SK-MEL-5 (cell line): ENCODE results near the gene HIKESHI. TPM values are rescaled to one million over a fixed set of nuclear protein-coding genes. Genes with fewer than 3 reads are reported as not detected.
"Not testable (repeated sequence)": the region's sequence is repeated elsewhere in the genome, so short reads cannot be mapped to it uniquely, and the experiment has no call there.

ENCODE experiments used
- DNase-seq: peaks from one replicate; pipeline ENCODE4 v3.0.0-alpha.2; 2016; ENCODE audit warnings: low read depth, low spot score
- in situ Hi-C: cut with HindIII; loops from 2 replicates; pipeline ENCODE4 v1.10.0; 2016; ENCODE audit warnings: low sequenced_read_pairs, high pct_unique_total_duplicates, low pct_unique_long_range_greater_than_20kb
- total RNA-seq: library from RNA; depleted of rRNA; stranded (reverse); fragments of >200 nt; shearing (Covaris generic); gene quantifications from 2 replicates; pipeline ENCODE4 v1.2.3, GENCODE V29; 2014

The HIKESHI gene
- total RNA-seq, 1 experiment from 2014 or later, result 36.6 TPM

DNA sequence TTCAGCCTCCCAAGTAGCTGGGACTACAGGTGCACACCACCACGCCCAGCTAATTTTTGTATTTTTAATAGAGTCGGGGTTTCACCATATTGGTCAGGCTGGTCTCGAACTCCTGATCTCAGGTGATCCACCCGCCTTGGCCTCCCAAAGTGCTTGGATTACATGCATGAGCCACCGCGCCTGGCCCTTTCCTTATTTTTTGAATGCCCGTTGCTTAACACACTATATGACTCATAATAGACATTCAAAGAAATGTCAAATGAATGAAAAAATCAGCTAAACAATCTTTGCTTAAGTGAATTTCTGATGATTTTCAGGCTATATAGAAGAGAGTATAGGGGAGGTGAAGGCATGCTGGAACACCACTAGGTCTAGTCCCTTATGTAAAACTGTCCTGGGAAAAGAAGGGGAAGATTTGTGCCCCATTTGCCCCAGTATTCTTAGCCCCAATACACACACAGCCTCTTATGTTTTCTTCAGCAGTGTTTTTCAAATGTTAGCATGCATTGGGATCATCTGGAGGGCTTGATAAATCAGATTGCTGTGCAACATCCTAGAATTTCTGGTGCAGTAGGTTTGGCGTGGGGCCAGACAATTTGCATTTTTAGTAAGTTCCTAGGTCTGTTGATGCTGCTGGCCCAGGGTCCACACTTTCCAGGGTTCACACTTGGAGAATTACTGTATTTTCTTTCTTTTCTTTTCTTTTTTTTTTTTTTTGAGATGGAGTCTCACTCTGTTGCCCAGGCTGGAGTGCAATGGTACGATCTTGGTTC is 12.3 kb upstream of the HIKESHI start:
- DNase-seq, in situ Hi-C loops: not testable (repeated sequence)

DNA sequence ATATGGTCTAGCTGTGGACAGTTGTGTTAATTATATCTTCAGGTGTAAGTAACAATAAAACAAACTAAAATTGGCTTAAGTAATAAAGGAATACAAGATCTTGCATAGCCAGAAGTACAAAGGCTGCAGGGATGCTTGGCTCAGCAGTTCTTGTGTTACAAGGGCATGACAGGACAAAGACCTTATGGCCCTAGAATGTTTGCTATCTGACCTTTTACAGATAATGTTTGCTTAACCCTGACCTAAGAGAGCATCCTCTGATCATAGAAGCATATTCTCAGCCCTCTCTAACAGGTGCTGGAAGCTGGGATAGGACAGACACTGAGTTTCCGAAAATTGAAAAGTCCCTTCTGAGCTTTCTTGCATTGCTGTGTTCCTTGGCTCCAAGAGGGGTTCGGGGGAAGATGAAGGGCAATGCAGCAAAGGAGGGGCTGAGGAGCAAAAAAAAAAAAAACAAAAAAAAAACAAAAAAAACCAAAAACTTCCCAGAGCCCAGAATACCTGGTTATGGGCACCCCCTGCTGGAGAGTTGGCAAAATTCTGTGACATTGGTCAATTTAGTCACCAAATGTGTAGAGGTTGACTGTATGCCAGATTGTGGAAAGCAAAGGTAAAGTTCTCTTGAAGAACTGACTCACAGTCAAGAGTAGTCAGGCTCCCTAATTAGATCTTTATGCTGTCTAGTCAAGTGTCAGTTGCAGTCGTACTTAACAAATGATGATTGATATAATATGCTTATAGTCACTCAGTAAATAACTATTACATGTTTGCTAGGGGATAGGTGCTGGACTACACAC is 10.4 kb upstream of the HIKESHI start:
- in situ Hi-C loops, result no loop called here
- peak; percentile 63 for DNase-seq

DNA sequence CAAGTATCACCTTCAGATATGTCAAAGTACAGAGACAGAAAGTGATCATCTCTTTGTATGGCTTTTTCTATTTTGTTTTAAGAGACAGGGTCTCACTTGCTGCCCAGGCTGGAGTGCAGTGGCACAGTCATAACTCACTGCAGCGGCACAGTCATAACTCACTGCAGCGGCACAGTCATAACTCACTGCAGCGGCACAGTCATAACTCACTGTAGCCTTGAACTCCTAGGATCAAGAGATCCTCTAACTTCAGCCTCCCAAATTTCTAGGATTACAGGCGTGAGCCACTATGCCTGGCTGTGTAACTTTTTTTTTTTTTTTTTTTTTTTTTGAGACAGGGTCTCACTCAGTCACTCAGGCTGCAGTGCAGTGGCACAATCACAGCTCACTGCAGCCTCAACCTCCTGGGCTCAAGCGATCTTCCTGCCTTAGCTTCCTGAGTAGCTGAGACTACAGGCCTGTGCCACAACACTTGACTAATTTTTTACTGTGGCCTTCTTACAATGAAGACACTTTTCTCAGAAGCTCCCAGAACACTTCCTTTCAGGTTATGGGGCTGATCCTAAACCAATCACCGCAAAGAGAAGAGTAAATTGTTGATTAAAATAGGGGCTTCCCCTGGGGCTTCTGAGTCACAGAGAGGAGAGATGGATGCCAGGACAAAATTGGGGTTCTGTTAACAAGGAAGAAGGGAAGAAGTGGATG is 9.0 kb upstream of the HIKESHI start:
- no peak for DNase-seq
- in situ Hi-C loops, result no loop called here

- in situ Hi-C loops, result no loop called here
- no peak for DNase-seq
Measured at GRCh38 chr11:86294026-86294425, 8.0 kb upstream of the HIKESHI start.

- in situ Hi-C loops, result no loop called here
- no peak for DNase-seq
Measured at GRCh38 chr11:86301742-86302091, 323 bp upstream of the HIKESHI start.

DNA sequence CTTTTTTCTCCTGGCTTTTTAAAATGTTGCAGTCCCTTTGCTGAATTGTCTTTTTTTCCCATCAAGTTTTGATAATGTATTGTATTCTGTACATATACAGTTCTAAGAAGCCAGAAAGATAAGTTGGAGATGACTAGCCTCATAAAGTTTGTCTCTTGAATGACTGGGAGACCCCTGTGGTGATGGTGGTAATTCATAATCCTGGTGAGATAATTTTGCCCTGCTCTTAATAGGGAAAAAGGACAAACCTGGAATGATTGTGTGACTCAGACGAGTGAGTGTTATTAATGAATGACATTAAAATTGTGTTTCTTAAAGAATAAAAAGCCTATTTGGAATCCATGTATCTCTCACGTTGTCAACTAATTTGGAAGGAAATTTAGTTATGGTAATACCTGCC is 1.2 kb downstream of the HIKESHI start:
- in situ Hi-C loops, result no loop called here
- DNase-seq, result no peak

- in situ Hi-C loops, DNase-seq: not testable (repeated sequence)
Measured at GRCh38 chr11:86308710-86309109, 6.7 kb downstream of the HIKESHI start.

- no peak for DNase-seq
- in situ Hi-C loops, result no loop called here
Measured at GRCh38 chr11:86313793-86314192, 11.8 kb downstream of the HIKESHI start.

DNA sequence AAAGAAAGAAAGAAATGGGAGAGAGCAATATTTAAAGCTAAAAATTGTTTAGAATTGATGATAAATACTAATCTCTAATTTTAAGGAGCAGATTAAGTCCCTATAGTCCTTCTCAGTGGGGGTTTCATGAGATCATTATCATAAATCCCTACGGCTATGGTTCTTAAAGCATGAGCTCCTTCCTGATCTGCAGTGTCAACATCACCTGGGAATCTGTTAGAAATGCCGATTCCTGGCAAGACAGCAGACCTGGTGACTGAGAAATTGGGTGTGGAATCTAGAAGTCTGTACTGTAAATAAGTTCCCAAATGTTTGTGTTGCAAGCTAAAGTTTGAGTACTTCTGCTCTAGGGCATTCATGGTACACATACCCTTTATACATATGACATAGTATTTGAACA is 12.6 kb downstream of the HIKESHI start:
- DNase-seq, result no peak
- in situ Hi-C loops, result no loop called here

GRCh38 chr11:86335131-86335767 is 33.2 kb downstream of the HIKESHI start:
- DNase-seq, result no peak

GRCh38 chr11:86337227-86337626 is 35.2 kb downstream of the HIKESHI start:
- in situ Hi-C loops, result no loop called here
- no peak for DNase-seq

More at GRCh38 chr11:86335131-86335767, 33.2 kb downstream of the HIKESHI start:
- in situ Hi-C loops, result no loop called here

GRCh38 chr11:86341382-86341781 is 39.3 kb downstream of the HIKESHI start:
- DNase-seq, result no peak
- in situ Hi-C loops, result no loop called here

GRCh38 chr11:86346513-86346912 is 44.5 kb downstream of the HIKESHI start:
- no peak for DNase-seq
- in situ Hi-C loops, result no loop called here

GRCh38 chr11:86355256-86355655 is 53.2 kb downstream of the HIKESHI start:
- in situ Hi-C loops, result no loop called here
- DNase-seq, result no peak

DNA sequence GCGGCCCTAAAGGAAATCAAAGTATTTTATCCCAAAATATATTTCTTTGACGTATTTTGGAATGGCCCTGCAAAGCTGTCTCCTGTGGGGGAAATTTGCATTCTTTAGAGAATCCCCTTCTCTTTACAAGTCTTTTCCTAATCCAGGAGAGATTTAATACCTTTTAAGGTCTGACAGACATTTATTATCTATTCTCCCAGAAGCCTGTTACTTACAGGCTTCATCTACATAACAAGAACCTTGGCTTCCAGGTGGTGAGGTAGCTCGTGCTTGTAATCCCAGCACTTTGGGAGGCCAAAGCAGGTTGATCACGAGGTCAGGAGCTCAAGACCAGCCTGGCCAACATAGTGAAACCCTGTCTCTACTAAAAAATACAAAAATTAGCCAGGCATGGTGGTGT is 55.4 kb downstream of the HIKESHI start:
- in situ Hi-C loops, DNase-seq: not testable (repeated sequence)

GRCh38 chr11:86358720-86359119 is 56.7 kb downstream of the HIKESHI start:
- DNase-seq, result no peak
- in situ Hi-C loops, result no loop called here

DNA sequence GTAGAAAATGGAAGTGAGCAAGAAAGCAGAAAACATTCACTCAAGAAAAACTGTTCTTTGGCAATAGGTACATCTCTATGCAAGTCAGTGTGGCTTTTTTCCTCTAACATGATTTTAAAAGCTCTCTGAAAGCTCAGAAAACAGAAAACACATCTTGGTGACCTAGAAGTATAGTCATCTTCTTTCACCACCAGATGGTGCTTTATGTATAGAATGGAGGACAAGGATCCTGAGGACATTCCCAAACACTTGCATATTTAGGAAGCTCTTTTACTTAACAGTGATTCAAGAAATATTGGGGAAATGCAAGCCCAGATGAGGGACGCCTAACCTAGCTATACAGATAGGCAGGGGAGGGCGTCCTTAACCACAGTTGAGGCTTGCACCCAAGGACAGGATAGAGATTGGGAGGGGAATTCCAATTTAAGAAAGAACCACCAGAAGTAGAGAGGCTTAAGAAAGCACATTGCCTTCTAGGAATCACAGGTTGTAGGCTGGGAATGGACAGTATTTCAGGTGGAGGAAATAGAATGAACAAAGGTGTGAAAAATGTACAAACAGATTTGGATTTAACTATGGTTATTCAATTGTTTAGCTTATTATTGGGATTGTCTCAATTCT is 58.8 kb downstream of the HIKESHI start:
- in situ Hi-C loops, result no loop called here

GRCh38 chr11:86363424-86363823 is 61.4 kb downstream of the HIKESHI start:
- in situ Hi-C loops, result no loop called here
- DNase-seq, result no peak

More for the DNA sequence above, 58.8 kb downstream of the HIKESHI start:
- peak; percentile 47 for DNase-seq
